HG03354 (cell line): Measurements from ENCODE around the gene PRXL2B.
A peak's percentile ranks its signal among the peaks of the same experiment; 100 is the strongest.

Experiments
- ATAC-seq: cut with Tn5 transposase; IDR thresholded peaks from one replicate; pipeline ENCODE4 v1.9.1; 2021; ENCODE audit warnings: mild to moderate bottlenecking; ENCODE audit not compliant: unreplicated experiment, poor library complexity, severe bottlenecking

PRXL2B gene

GRCh38 chr1:2582391-2582790, 4.2 kb upstream of the PRXL2B start:
- ATAC-seq = no peak

DNA sequence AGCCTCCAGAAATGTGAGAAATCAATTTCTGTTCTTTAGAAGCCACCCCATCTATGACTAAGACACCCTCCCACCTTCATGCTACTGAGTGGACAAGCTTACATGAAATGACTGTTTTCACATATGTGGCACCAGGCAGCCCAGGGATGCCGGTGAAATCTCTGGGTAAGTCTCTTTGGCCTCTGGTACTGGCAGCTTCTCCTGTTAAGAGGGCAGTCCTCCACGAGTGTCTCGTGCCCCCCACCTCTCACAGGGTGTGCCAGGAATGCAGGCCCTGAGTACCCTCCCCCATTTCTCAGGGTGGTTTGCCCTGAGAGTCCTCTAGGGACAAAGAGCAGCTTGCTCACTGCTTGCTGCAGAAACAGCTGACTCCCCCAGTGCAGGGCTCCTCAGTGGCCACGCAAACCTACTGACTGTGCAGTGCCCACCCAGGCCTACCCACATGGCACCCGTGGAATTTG, 3.2 kb upstream of the PRXL2B start:
- no peak for ATAC-seq

DNA sequence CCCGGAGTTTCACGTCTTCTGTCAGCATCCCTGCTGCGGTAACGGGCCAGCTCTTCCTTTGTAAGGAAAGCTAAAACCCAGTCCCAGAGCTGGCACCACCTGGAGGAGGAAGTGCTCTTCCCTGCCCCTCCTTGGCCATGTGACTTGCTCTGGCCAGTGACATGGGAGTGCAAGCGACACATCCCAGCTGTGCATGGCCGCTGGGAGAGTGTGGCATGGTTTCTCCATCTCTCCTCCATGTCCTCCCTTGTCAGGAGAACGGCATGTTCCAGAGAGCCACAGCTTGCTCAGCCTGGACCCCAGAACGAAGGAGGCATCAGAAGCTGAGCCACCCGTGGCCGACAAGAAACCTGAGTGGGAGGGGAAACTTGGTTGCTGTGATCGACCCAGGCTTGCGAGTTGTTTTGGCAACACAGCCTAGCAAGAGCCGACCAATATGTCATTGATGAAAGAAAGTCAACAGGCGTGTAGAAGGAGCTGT, 2.7 kb upstream of the PRXL2B start:
- ATAC-seq = no peak

- no peak for ATAC-seq
Measured at GRCh38 chr1:2584686-2585317, 1.8 kb upstream of the PRXL2B start.

DNA sequence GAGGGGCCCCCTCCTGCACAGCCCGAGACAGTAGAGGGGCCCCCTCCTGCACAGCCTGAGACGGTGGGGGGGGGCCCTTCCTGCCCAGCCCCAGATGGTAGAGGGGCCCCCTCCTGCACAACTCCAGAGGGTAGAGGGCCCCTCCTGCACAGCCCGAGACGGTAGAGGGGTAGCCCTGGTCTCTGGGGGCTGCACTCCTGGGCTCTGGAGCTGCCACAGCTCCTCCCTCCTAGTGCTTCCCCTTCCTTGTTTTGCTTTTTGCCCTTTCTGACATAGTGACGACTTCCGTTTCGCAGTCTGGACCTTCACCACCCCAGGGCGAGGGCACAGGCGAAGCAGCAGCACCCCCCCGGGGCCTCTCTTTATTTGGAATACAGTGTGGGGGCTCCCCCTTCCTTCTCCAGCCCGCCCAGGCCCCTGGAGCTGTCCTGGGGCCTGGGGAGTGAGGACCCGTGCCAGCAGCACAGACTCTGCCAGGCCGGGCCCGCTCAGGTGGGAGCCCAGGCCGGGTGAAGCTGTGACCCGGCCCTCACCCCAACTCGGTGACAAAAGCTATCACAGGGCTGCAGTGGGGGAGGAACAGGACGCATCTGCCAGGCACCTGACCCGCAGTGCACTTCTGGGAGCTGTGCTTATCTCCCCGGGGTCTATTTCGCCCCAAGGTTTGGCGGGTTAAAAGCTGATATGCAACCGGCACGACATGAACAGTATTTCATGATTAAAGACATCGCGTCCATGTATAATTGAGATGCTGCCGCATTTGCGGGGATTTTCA, 1.1 kb upstream of the PRXL2B start:
- peak; percentile 52 for ATAC-seq

- peak; percentile 2 for ATAC-seq
Measured at GRCh38 chr1:2587071-2587859, 688 bp downstream of the PRXL2B start.

- ATAC-seq = no peak
Measured at GRCh38 chr1:2587860-2588571, 1.4 kb downstream of the PRXL2B start.

- no peak for ATAC-seq
Measured at GRCh38 chr1:2588661-2589430, 2.3 kb downstream of the PRXL2B start.

DNA sequence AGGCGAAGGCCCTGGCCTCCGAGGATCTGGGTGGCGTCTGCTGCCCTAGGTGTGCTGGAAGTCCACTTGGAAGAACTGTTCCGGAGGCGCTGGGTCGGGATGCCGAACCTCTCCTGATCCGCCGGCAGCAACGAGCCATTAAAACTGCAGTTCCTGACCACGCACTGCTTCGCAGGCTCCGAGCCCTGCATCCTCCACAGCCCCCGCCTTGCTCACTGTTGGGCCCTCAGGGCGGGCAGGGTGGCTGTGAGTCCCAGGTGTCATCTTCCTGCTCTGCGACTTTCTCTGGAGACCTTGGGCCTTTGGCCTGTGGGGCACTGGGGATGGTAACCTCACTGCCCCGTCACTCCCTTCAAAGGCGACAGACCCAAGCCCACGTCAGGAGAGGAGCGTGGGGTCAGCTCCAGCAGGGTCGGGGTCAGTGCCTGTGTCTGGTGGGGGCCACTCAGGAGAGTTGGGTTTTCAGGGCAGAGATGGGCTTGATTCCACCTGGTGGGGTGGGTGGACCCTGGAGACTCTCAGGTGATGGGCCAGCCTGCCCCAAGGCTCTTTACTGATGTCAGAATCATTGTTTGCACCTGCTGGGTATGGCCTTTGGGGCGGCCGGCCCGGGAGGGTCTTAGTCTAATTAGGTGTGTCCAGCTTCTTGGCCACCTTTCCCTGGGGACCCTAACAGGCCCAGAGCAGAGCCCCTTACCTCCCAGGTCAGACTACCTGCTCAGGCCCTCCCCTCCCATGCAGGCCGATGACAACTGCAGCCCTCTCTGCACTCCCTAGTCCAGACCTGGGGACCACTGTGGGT, 3.1 kb downstream of the PRXL2B start:
- ATAC-seq = no peak

GRCh38 chr1:2590233-2591141, 3.9 kb downstream of the PRXL2B start:
- no peak for ATAC-seq

DNA sequence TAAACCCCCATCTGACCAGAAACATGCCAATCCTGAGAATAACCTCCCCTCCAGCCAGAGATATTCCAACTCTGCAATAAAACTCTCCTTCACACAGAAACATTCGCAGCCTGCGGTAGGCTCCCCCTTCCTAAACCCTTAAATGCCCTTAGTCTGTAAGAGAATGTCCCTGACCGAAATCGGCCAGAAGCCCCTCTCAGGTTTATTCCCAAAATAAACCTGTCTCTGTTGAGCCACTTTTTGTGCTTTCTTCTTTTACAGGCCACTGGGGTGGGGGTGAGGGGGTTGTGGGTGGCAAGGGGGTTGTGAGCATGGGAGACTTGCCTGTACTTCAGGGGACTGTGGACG, 4.6 kb downstream of the PRXL2B start:
- no peak for ATAC-seq

- ATAC-seq = no peak
Measured at GRCh38 chr1:2591581-2592261, 5.1 kb downstream of the PRXL2B start.

DNA sequence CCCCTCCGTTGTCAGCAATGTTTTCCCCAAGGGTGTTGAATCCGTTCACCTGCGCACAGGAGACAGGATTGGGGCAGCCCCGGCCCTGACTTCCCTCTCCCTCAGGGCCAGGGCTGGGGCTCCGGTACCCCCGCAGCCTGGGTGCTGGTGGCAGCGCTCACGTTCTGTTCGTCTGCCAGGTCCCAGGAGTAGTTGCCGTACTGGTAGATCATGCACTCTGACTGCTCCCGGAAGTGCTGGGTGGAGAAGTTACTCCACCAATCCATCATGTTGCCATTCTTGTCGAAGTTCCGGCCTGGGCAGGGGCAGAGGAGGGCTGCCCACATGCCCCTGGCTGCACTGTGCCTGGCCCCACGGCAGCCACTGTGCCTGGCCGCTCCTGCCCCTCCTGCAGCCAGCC, 6.1 kb downstream of the PRXL2B start:
- ATAC-seq = no peak

GRCh38 chr1:2593251-2593878, 6.8 kb downstream of the PRXL2B start:
- no peak for ATAC-seq

- ATAC-seq = no peak
Measured at GRCh38 chr1:2594001-2594640, 7.5 kb downstream of the PRXL2B start.

- ATAC-seq = no peak
Measured at GRCh38 chr1:2594641-2595131, 8.1 kb downstream of the PRXL2B start.
